Upper lobe of right lung (tissue), 1 donor: ENCODE data around the gene UGT1A10. TPM values are rescaled to one million over a fixed set of nuclear protein-coding genes. Genes with fewer than 3 reads are reported as not detected.

Source experiments
- ATAC-seq: fragments of 200-7000 bp; cut with Tn5 transposase; one replicate; pipeline ENCODE4 v1.9.1; 2020; ENCODE audit warnings: mild to moderate bottlenecking, moderate library complexity
- DNase-seq: peaks from one replicate; pipeline ENCODE4 v3.0.0-alpha.2; 2020
- H3K27ac ChIP-seq: fragments of 200-600 bp; one replicate; pipeline ENCODE4 v1.8.0; 2022
- H3K27me3 ChIP-seq: fragments of 200-600 bp; one replicate; pipeline ENCODE4 v1.8.0; 2022; ENCODE audit warnings: mild to moderate bottlenecking
- H3K36me3 ChIP-seq: fragments of 200-600 bp; one replicate; pipeline ENCODE4 v1.8.0; 2022
- H3K4me1 ChIP-seq: fragments of 200-600 bp; one replicate; pipeline ENCODE4 v1.8.0; 2022
- H3K4me3 ChIP-seq: fragments of 200-600 bp; one replicate; pipeline ENCODE4 v1.8.0; 2022; ENCODE audit warnings: mild to moderate bottlenecking
- H3K9me3 ChIP-seq: fragments of 200-600 bp; one replicate; pipeline ENCODE4 v1.8.0; 2022
- intact Hi-C: fragments of 100-400 bp; cut with DNase I; formaldehyde crosslinking; loops from one replicate; pipeline ENCODE4 v1.11.0; 2022
- total RNA-seq: library from RNA; stranded (reverse); fragmentation: NEBNext Ultra II Directional; extraction: Animal tissue kit (Norgen Biotek cat#: 25700); gene quantifications from one replicate; pipeline ENCODE4 v1.2.1, GENCODE V29; 2021
- TF ChIP-seq, protein P1 (sequence below): fragments of 200-600 bp; IDR thresholded peaks from one replicate; pipeline ENCODE4 v1.8.0; 2022; ENCODE audit warnings: antibody characterized with exemption
- donor health status: DM: no; HTN: yes; CAD: no; lungs with severe emphysema.

The UGT1A10 gene
- total RNA-seq, 1 donor from 2014 or later: not detected

DNA sequence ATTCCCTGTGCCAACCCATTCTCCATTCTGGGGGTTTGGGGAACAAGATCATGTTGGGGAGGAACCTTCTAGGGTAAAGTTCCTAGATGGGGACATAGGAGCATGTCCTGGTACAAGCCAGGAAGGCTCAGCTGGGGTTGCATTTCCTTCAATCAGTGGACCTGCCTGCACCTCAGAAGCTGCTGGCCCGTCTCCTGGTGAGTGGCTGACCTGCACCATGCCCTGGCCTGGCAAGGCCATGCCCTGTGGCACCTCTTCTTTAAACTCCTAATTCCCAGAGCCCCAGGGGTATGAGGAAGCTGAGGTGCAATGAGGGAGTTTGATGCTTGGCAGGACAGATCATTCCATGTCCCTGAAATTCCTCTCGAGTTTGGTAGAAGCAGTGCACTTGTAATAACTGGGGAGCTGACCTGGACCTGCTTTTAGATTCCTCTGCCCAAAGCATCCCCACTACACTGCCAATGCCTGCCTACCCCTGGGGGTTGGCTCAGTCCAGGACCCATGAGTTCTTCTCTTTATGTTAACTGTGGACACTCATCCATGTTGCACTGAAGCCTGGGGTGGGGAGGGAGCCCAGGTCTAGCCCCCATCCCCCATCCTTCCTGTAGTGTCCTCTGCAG is 167.2 kb downstream of the UGT1A10 start:
- Histone ChIP-seq H3K27ac (no peak overlapping the region), H3K4me1 (no peaks in the 10 kb centered on the region), H3K4me3 (no peak overlapping the region), H3K9me3 (no peaks in the 10 kb centered on the region), H3K36me3 (no peaks in the 10 kb centered on the region), H3K27me3 (no peaks in the 10 kb centered on the region)
- intact Hi-C loops: no loop called here
- TF ChIP-seq, protein P1, sequence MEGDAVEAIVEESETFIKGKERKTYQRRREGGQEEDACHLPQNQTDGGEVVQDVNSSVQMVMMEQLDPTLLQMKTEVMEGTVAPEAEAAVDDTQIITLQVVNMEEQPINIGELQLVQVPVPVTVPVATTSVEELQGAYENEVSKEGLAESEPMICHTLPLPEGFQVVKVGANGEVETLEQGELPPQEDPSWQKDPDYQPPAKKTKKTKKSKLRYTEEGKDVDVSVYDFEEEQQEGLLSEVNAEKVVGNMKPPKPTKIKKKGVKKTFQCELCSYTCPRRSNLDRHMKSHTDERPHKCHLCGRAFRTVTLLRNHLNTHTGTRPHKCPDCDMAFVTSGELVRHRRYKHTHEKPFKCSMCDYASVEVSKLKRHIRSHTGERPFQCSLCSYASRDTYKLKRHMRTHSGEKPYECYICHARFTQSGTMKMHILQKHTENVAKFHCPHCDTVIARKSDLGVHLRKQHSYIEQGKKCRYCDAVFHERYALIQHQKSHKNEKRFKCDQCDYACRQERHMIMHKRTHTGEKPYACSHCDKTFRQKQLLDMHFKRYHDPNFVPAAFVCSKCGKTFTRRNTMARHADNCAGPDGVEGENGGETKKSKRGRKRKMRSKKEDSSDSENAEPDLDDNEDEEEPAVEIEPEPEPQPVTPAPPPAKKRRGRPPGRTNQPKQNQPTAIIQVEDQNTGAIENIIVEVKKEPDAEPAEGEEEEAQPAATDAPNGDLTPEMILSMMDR: no peak
- no peak for ATAC-seq
- no peak for DNase-seq

- no peak for DNase-seq
- intact Hi-C loops: no loop called here
- Histone ChIP-seq H3K4me1 (no peaks in the 10 kb centered on the region), H3K9me3 (no peaks in the 10 kb centered on the region), H3K27me3 (no peaks in the 10 kb centered on the region), H3K36me3 (no peaks in the 10 kb centered on the region), H3K4me3 (no peak overlapping the region), H3K27ac (no peak overlapping the region)
- ATAC-seq: no peak
- TF ChIP-seq, protein P1: no peak
Observed at GRCh38 chr2:233803994-233804393, 167.7 kb downstream of the UGT1A10 start.

DNA sequence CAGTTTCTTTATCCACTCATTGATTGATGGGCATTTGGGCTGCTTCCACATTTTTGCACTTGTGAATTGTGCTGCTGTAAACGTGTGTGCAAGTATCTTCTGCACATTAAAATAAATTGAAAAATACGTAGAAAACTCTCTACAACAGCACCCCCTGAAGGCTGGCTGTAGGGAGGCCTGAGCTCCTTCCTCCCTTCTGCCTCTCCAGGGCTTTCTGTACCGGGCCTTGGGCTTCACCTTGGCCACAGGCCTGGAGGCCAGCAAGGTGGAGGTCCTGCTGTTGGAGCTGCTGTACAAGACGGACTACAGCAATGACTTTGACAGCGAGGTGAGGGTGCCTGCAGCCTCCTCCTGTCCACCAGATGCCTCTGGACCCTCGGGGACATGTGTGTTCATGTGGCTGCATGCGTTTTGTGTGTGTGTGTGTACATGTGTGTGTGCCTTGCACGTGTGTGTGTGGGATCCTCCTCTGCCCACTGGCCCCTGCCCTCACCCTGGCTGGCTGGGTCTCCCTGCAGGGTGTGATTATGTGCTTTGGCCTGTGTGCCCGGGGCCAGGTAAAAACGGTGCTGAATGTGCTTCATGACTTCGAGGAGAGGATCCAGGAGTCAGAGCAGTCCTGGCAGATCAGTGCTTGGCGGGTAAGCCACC is 171.1 kb downstream of the UGT1A10 start:
- H3K9me3 ChIP-seq: no peaks in the 10 kb centered on the region
- no peaks in the 10 kb centered on the region for H3K27me3 ChIP-seq
- DNase-seq (peak; percentile 31), ATAC-seq (no peak)
- H3K36me3 ChIP-seq: no peaks in the 10 kb centered on the region
- no peak overlapping the region for H3K27ac ChIP-seq
- H3K4me1 ChIP-seq: no peaks in the 10 kb centered on the region
- intact Hi-C loops: no loop called here
- TF ChIP-seq, protein P1: no peak
- no peak overlapping the region for H3K4me3 ChIP-seq

DNA sequence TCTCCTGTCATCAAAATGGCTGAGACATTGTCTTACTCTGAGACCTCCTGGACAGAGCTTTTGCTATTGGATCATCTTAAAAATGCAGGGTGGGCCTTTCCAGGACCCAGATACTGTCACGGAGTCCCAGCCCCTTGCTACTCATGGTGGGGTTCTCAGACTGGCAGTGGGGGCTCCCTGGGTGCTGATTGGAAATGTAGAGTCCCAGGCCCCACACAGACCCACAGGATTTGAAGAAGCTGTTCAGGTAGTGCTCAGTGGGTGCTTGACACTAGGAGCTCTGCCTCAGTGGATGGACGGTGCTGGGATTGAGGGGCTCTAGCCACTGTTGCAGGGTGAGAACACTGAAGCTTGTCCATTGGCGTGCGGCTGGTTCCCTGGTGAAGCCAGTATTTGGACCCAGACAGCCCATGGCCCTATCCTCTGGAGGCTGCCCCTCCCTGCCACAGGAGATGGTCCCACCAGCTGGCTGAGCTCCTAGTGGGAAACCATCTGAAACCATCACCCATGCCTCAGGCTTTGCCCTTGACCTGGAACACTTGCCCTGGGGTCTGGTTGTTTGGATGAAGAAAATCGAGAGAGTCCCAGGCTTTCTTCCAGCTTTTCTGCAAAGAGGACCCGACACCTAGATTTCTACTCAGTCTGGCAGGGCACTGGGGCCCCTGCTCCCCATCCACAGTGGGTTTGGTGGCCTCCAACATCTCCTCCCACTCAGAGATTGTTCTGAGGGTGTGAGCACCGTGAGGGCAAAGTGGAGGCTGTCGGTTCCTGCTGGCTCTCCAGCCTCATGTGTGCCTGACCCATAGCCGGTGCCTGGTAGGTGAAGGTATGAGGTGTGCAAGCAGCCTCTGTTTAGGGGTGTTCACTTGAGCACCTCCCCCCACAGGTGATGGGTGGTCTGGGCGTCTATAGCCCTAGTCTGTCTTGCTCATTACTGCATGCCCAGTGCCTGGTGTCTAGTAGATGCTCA is 172.0 kb downstream of the UGT1A10 start:
- Histone ChIP-seq H3K4me1 (no peaks in the 10 kb centered on the region), H3K27ac (no peak overlapping the region), H3K27me3 (no peaks in the 10 kb centered on the region), H3K4me3 (no peak overlapping the region), H3K9me3 (no peaks in the 10 kb centered on the region), H3K36me3 (no peaks in the 10 kb centered on the region)
- DNase-seq (peak; percentile 46), ATAC-seq (no peak)
- intact Hi-C loops: no loop called here
- TF ChIP-seq, protein P1: no peak

GRCh38 chr2:233810385-233810784 is 174.1 kb downstream of the UGT1A10 start:
- ATAC-seq: no peak

More at GRCh38 chr2:233810385-233810784, 174.1 kb downstream of the UGT1A10 start:
- intact Hi-C loops: no loop called here
- Histone ChIP-seq H3K27me3 (no peaks in the 10 kb centered on the region), H3K36me3 (no peaks in the 10 kb centered on the region), H3K27ac (no peak overlapping the region), H3K9me3 (no peaks in the 10 kb centered on the region), H3K4me1 (no peaks in the 10 kb centered on the region), H3K4me3 (no peak overlapping the region)
- DNase-seq: peak; percentile 16
- TF ChIP-seq, protein P1: no peak
